ENCODE measurements around the gene EOLA2. TPM values are rescaled to one million over a fixed set of nuclear protein-coding genes. Genes with fewer than 3 reads are reported as not detected.

EOLA2 gene
- total RNA-seq (ENCODE audit: low replicate concordance): 15.5 and 21.8 TPM in 2 replicates

- TF ChIP-seq CTCF (IDR thresholded peaks at IDR 0.05; ENCODE audit: insufficient read depth, low read length): peak; percentile 61
- H3K4me3 ChIP-seq (ENCODE audit: low read depth, low read length): peak within 1 kb of the TSS; percentile 78
- peak; percentile 98 for DNase-seq (ENCODE audit: low read depth)
Observed at GRCh38 chrX:149938427-149938880, at the start of gene EOLA2. Gene EOLA2 (minus strand): TSS chrX:149938491. CDS start chrX:149933874, 4,617 bp downstream.

GRCh38 chrX:149987613-149988012 is 49.3 kb upstream of the EOLA2 start:
- no peak for TF ChIP-seq CTCF (IDR thresholded peaks at IDR 0.05; ENCODE audit: insufficient read depth, low read length)
- no peak overlapping the region for H3K4me3 ChIP-seq (ENCODE audit: low read depth, low read length)
- DNase-seq (ENCODE audit: low read depth): no peak

GRCh38 chrX:149984411-149984810 is 46.1 kb upstream of the EOLA2 start:
- H3K4me3 ChIP-seq (ENCODE audit: low read depth, low read length): no peak overlapping the region
- no peak for DNase-seq (ENCODE audit: low read depth)
- TF ChIP-seq CTCF (IDR thresholded peaks at IDR 0.05; ENCODE audit: insufficient read depth, low read length): no peak

- no peak for TF ChIP-seq CTCF (IDR thresholded peaks at IDR 0.05; ENCODE audit: insufficient read depth, low read length)
- H3K4me3 ChIP-seq (ENCODE audit: low read depth, low read length): no peak overlapping the region
- no peak for DNase-seq (ENCODE audit: low read depth)
Observed at GRCh38 chrX:149982310-149982709, 44.0 kb upstream of the EOLA2 start.

GRCh38 chrX:149979126-149979644 is 40.9 kb upstream of the EOLA2 start:
- H3K4me3 ChIP-seq (ENCODE audit: low read depth, low read length): no peak overlapping the region
- no peak for TF ChIP-seq CTCF (IDR thresholded peaks at IDR 0.05; ENCODE audit: insufficient read depth, low read length)
- no peak for DNase-seq (ENCODE audit: low read depth)

GRCh38 chrX:149962859-149963757 is 24.8 kb upstream of the EOLA2 start:
- DNase-seq (ENCODE audit: low read depth): peak; percentile 67
- H3K4me3 ChIP-seq (ENCODE audit: low read depth, low read length): no peak overlapping the region
- TF ChIP-seq CTCF (IDR thresholded peaks at IDR 0.05; ENCODE audit: insufficient read depth, low read length): peak; percentile 70
